CD4-positive, alpha-beta T cell (primary cell): ENCODE measurements around the gene KLHL14. TPM values are rescaled to one million over a fixed set of nuclear protein-coding genes. Genes with fewer than 3 reads are reported as not detected.

ENCODE experiments used
- ATAC-seq: fragments of 200-7000 bp; cut with Tn5 transposase; one replicate; pipeline ENCODE4 v1.10.0; 2022; ENCODE audit warnings: mild to moderate bottlenecking; ENCODE audit not compliant: poor library complexity
- CTCF ChIA-PET: fragments of 350-600 bp; sonication (Branson Sonifier 250); formaldehyde crosslinking; loops from one replicate; lab custom pipeline; 2021; ENCODE audit warnings: antibody characterized with exemption, inconsistent platforms; lab: Charles Lee
- POLR2A ChIA-PET: fragments of 350-600 bp; sonication (Branson Sonifier 250); formaldehyde crosslinking; loops from one replicate; lab custom pipeline; 2021; ENCODE audit warnings: antibody characterized with exemption, inconsistent platforms; lab: Charles Lee
- DNase-seq, 14 experiments: peaks; one replicate each; pipeline ENCODE4 v3.0.0-alpha.2; 2013 to 2020; ENCODE audit warnings: mixed read lengths in 2 of 14
- H3K27ac ChIP-seq, 2 donors: one replicate each; pipeline versions ENCODE4 v1.5.1 to v1.7.0; 2013; ENCODE audit warnings: low read length in 2 of 2, low read depth in 1 of 2, mild to moderate bottlenecking in 1 of 2
- H3K27me3 ChIP-seq, 2 experiments: 1 replicate in 1 of 2; 2 replicates in 1 of 2; pipeline versions ENCODE4 v1.6.1 to v1.7.0; 2013; ENCODE audit warnings: low read length in 2 of 2, control low read depth in 1 of 2, mild to moderate bottlenecking in 1 of 2, moderate library complexity in 1 of 2; ENCODE audit not compliant: insufficient read depth in 2 of 2, control insufficient read depth in 1 of 2
- H3K36me3 ChIP-seq: one replicate; pipeline ENCODE4 v1.6.1; 2013; ENCODE audit warnings: low read length, control low read depth; ENCODE audit not compliant: insufficient read depth
- H3K4me1 ChIP-seq: one replicate; pipeline ENCODE4 v1.6.1; 2013; ENCODE audit warnings: low read length, control low read depth; ENCODE audit not compliant: insufficient read depth
- H3K4me3 ChIP-seq: one replicate; pipeline ENCODE4 v1.5.1; 2013; ENCODE audit warnings: mild to moderate bottlenecking, low read length, moderate library complexity
- H3K9me3 ChIP-seq, 2 experiments: 1 replicate in 1 of 2; 2 replicates in 1 of 2; pipeline versions ENCODE4 v1.6.1 to v1.7.0; 2013; ENCODE audit warnings: low read length in 2 of 2, mild to moderate bottlenecking in 2 of 2, control low read depth in 1 of 2, moderate library complexity in 1 of 2; ENCODE audit not compliant: control insufficient read depth in 1 of 2, insufficient read depth in 1 of 2
- H3K27ac Mint-ChIP-seq: one replicate; pipeline ENCODE4 v1.8.0; 2020; ENCODE audit warnings: mixed read lengths
- H3K27me3 Mint-ChIP-seq: one replicate; pipeline ENCODE4 v1.8.0; 2021; ENCODE audit warnings: mixed read lengths
- H3K36me3 Mint-ChIP-seq: one replicate; pipeline ENCODE4 v1.8.0; 2021; ENCODE audit warnings: low read depth, mixed read lengths
- H3K4me1 Mint-ChIP-seq: one replicate; pipeline ENCODE4 v1.8.0; 2021; ENCODE audit warnings: low read depth, mixed read lengths
- H3K4me3 Mint-ChIP-seq: one replicate; pipeline ENCODE4 v1.8.0; 2020; ENCODE audit warnings: mild to moderate bottlenecking, mixed read lengths
- H3K9me3 Mint-ChIP-seq: one replicate; pipeline ENCODE4 v1.8.0; 2020; ENCODE audit warnings: mixed read lengths
- intact Hi-C, 2 experiments: fragments of 100-400 bp; cut with DNase I in 1 of 2; cut with micrococcal nuclease in 1 of 2; formaldehyde crosslinking; loops; one replicate each; pipeline versions ENCODE4 v1.15.1 to v1.9.0; 2023 to 2025; cut with DNase I, micrococcal nuclease
- total RNA-seq, 174 experiments: library from RNA in 2 of 174; stranded (reverse) in 2 of 174; gene quantifications; one replicate each; pipeline ENCODE4 v1.2.3 and lab custom pipeline; 2021 to 2026
- TF ChIP-seq, protein P1 (sequence below): fragments of 200-600 bp; IDR thresholded peaks from one replicate; pipeline ENCODE4 v1.8.0; 2022; ENCODE audit warnings: antibody characterized with exemption, mild to moderate bottlenecking

The KLHL14 gene
- total RNA-seq, 2 experiments from 2014 or later: not detected

DNA sequence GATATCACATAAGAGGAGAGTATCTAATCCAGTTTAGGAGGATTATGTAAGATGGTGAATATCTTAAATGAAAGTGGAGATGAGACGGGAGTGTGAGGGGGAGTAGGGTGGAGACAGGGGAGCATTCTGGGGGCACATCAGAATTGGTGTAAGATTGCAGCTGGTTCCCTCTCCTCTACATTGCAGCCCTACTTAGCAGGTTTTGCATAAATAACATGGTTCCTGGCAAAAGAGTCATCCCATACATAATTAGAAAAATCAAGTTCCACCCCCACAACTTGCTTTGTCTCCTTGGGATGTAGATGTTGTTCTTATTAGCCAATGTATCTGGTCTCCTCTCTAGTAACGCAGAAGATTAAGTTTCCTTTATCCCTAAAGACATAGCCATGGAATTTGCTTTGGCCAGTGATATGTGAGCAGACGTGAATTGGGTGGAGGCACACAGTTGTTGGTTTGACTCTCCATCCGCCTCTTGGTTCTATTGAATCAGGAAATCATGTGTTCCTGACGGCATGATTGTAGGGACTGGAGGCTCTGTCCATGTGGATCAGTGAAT lies 137.9 kb downstream of the KLHL14 start:
- POLR2A ChIA-PET: no interaction called here
- no peak overlapping the region for H3K27ac Mint-ChIP-seq
- H3K4me1 Mint-ChIP-seq: no peaks in the 10 kb centered on the region
- Histone ChIP-seq H3K27me3 (no peaks in the 10 kb centered on the region), H3K4me3 (no peak overlapping the region), H3K9me3 (peaks cover 0 to under 1% of the 10 kb centered on the region in 2 experiments), H3K36me3 (no peaks in the 10 kb centered on the region), H3K4me1 (no peaks in the 10 kb centered on the region), H3K27ac (no peak overlapping the region)
- H3K9me3 Mint-ChIP-seq: peaks cover 3% of the 10 kb centered on the region
- peaks cover 7% of the 10 kb centered on the region for H3K27me3 Mint-ChIP-seq
- intact Hi-C loops: no loop called here
- H3K4me3 Mint-ChIP-seq: no peak overlapping the region
- DNase-seq (no peak), ATAC-seq (no peak)
- TF ChIP-seq, protein P1, sequence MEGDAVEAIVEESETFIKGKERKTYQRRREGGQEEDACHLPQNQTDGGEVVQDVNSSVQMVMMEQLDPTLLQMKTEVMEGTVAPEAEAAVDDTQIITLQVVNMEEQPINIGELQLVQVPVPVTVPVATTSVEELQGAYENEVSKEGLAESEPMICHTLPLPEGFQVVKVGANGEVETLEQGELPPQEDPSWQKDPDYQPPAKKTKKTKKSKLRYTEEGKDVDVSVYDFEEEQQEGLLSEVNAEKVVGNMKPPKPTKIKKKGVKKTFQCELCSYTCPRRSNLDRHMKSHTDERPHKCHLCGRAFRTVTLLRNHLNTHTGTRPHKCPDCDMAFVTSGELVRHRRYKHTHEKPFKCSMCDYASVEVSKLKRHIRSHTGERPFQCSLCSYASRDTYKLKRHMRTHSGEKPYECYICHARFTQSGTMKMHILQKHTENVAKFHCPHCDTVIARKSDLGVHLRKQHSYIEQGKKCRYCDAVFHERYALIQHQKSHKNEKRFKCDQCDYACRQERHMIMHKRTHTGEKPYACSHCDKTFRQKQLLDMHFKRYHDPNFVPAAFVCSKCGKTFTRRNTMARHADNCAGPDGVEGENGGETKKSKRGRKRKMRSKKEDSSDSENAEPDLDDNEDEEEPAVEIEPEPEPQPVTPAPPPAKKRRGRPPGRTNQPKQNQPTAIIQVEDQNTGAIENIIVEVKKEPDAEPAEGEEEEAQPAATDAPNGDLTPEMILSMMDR: no peak
- CTCF ChIA-PET: no interaction called here
- H3K36me3 Mint-ChIP-seq: no peaks in the 10 kb centered on the region

DNA sequence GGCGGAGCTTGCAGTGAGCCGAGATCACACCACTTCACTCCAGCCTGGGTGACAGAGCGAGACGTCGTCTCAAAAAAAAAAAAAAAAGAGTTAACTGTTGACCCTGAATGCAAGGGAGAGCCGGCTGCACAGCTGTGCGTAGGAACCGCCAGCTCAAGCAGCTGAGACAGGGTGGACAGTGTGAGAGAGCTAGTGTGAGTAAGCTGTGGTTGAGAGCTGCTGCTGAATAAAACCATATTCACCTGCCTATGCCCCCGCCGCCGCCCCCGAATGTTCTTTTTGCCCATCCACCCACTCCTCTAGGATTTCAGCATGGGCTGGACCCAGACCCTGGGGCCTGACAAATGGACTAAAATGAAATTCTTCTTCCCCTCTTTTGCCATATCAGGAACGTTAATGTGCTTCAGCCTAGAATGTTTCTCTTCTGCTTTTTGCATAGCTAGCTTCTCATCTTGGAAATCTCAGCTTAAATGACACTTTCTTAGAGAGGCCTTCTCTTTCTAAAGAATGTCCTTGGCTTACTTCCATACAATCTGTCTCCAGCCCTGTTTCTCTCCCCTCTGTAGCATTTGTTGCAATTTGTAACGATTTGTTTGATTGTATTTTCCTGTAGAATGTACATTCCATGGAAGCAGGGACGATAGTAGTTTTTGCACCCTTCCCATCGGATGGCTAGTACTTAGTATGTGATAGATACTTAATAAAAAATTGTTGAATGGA lies 142.7 kb downstream of the KLHL14 start:
- CTCF ChIA-PET: interaction anchor here (0.7 kb wide), 1 partner anchor 882 kb away, joined by 3 read pairs; no protein-coding TSS in a partner anchor
- TF ChIP-seq, protein P1: no peak
- DNase-seq (no peak), ATAC-seq (no peak)
- Mint-ChIP-seq H3K27ac (no peak overlapping the region), H3K9me3 (peaks cover 3% of the 10 kb centered on the region), H3K27me3 (peaks cover 17% of the 10 kb centered on the region), H3K4me3 (no peak overlapping the region), H3K4me1 (no peaks in the 10 kb centered on the region), H3K36me3 (no peaks in the 10 kb centered on the region)
- no peaks in the 10 kb centered on the region for H3K4me1 ChIP-seq
- intact Hi-C loops: no loop called here
- no peaks in the 10 kb centered on the region for H3K27me3 ChIP-seq
- POLR2A ChIA-PET: no interaction called here
- H3K9me3 ChIP-seq: peaks cover 0 to 6% of the 10 kb centered on the region in 2 experiments
- no peaks in the 10 kb centered on the region for H3K36me3 ChIP-seq
- H3K27ac ChIP-seq: no peak overlapping the region
- no peak overlapping the region for H3K4me3 ChIP-seq

DNA sequence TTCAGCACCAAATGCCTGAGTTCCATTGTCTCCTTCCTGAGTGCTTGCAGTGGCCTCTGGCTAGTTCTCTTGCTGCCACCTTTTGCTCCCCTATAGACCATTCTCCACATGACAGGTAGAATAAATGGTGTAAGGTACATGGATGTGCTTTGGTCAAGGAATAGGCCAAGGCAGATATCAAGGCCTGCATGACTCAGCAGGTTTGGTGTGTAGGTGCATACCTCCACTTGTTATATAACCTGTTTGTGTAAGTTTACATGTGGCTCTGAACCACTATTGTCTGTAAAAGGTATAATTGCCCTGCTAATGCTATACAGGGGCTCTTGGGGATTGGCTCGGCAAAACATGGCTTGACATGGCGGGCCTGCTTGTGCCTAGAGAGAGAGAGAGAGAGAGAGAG lies 143.5 kb downstream of the KLHL14 start:
- Mint-ChIP-seq H3K36me3 (no peaks in the 10 kb centered on the region), H3K4me3 (no peak overlapping the region), H3K27ac (no peak overlapping the region), H3K9me3 (peaks cover 3% of the 10 kb centered on the region), H3K27me3 (peaks cover 18% of the 10 kb centered on the region), H3K4me1 (no peaks in the 10 kb centered on the region)
- no peak for ATAC-seq
- no peak for DNase-seq
- Histone ChIP-seq H3K4me1 (no peaks in the 10 kb centered on the region), H3K27me3 (no peaks in the 10 kb centered on the region), H3K27ac (no peak overlapping the region), H3K36me3 (no peaks in the 10 kb centered on the region), H3K9me3 (peaks cover 0 to 6% of the 10 kb centered on the region in 2 experiments), H3K4me3 (no peak overlapping the region)
- POLR2A ChIA-PET: no interaction called here
- intact Hi-C loops: no loop called here
- CTCF ChIA-PET: interaction anchor here (0.7 kb wide), 1 partner anchor 881 kb away, joined by 3 read pairs; no protein-coding TSS in a partner anchor
- TF ChIP-seq, protein P1: no peak
